Endothelial cell of umbilical vein (primary cell): Measurements from ENCODE around the gene DERL2. TPM values are rescaled to one million over a fixed set of nuclear protein-coding genes. Genes with fewer than 3 reads are reported as not detected.

ENCODE experiments used
- BruUV-seq: library from RNA; stranded (reverse); fragments of 400-500 nt; replicated peaks from 2 replicates; lab custom pipeline; 2021; lab: Mats Ljungman, UMichigan
- CTCF ChIA-PET: fragments of 300-600, 350-600 bp; sonication (Branson Sonifier 250); formaldehyde crosslinking; loops from one replicate; lab custom pipeline; 2021; ENCODE audit warnings: antibody characterized with exemption, inconsistent platforms; lab: Charles Lee
- POLR2A ChIA-PET: fragments of 300-600, 350-600 bp; sonication (Branson Sonifier 250); formaldehyde crosslinking; loops from one replicate; lab custom pipeline; 2021; ENCODE audit warnings: antibody characterized with exemption, inconsistent platforms; lab: Charles Lee
- DNase-seq: peaks from one replicate; pipeline ENCODE4 v3.0.0-alpha.2; 2011; ENCODE audit warnings: low read depth, low spot score
- FAIRE-seq: peaks from 2 replicates; lab custom pipeline; 2011; peaks lifted over from hg19 to GRCh38; lab: Jason Lieb, UNC
- H2AFZ ChIP-seq: 2 replicates; pipeline ENCODE4 v1.6.0; 2012; ENCODE audit warnings: low read depth, low read length, control low read depth, inconsistent platforms
- H3K27ac ChIP-seq: 2 replicates; pipeline ENCODE4 v1.5.1; 2011; ENCODE audit warnings: low read depth, mild to moderate bottlenecking, control low read depth, low read length, moderate library complexity; ENCODE audit not compliant: insufficient read depth
- H3K27me3 ChIP-seq, 2 experiments: 2 replicates each; pipeline versions ENCODE4 v1.6.0 to v1.6.1; 2011; ENCODE audit warnings: low read length in 2 of 2, mixed read lengths in 1 of 2; ENCODE audit not compliant: control insufficient read depth in 2 of 2, insufficient read depth in 2 of 2
- H3K36me3 ChIP-seq, 2 experiments: 2 replicates in 1 of 2; 3 replicates in 1 of 2; pipeline ENCODE4 v1.5.1; 2011; ENCODE audit warnings: low read length in 2 of 2, mild to moderate bottlenecking in 1 of 2, moderate library complexity in 1 of 2; ENCODE audit not compliant: control insufficient read depth in 2 of 2, insufficient read depth in 2 of 2; ENCODE audit errors: extremely low read depth in 1 of 2
- H3K4me1 ChIP-seq: 3 replicates; pipeline ENCODE4 v1.5.1; 2011; ENCODE audit warnings: mild to moderate bottlenecking, low read length; ENCODE audit not compliant: control insufficient read depth, insufficient read depth; ENCODE audit errors: extremely low read depth
- H3K4me2 ChIP-seq: 2 replicates; pipeline ENCODE4 v1.6.1; 2011; ENCODE audit warnings: low read length, control low read depth, mixed read lengths; ENCODE audit not compliant: insufficient read depth
- H3K4me3 ChIP-seq, 3 experiments: fragments of 200-600 bp in 1 of 3; sonication (generic), shearing (Covaris generic) in 1 of 3; replicated peaks in 1 of 3; 2 replicates each; pipeline ENCODE4 v1.5.1; 2011 to 2016; ENCODE audit warnings: control low read depth in 3 of 3, low read length in 3 of 3, mild to moderate bottlenecking in 2 of 3, inconsistent platforms in 1 of 3, low read depth in 1 of 3, moderate library complexity in 1 of 3; ENCODE audit not compliant: insufficient read depth in 1 of 3
- H3K79me2 ChIP-seq: 2 replicates; pipeline ENCODE4 v1.6.0; 2012; ENCODE audit warnings: low read length, inconsistent platforms; ENCODE audit not compliant: control insufficient read depth, insufficient read depth
- H3K9ac ChIP-seq: replicated peaks from 2 replicates; pipeline ENCODE3; 2011; ENCODE audit warnings: low read length, control low read depth; ENCODE audit not compliant: insufficient read depth; ENCODE audit errors: extremely low read depth
- H3K9me1 ChIP-seq: replicated peaks from 3 replicates; pipeline ENCODE4 v1.6.0; 2011; ENCODE audit warnings: mild to moderate bottlenecking, low read length; ENCODE audit not compliant: control insufficient read depth, insufficient read depth; ENCODE audit errors: extremely low read depth
- H3K9me3 ChIP-seq: replicated peaks from 2 replicates; pipeline ENCODE4 v1.5.1; 2012; ENCODE audit warnings: low read length, inconsistent platforms; ENCODE audit not compliant: control insufficient read depth, insufficient read depth
- H4K20me1 ChIP-seq: replicated peaks from 2 replicates; pipeline ENCODE3; 2011; ENCODE audit warnings: mild to moderate bottlenecking, low read length; ENCODE audit not compliant: control insufficient read depth, insufficient read depth; ENCODE audit errors: extremely low read depth
- CTCF ChIP-seq, 2 donors: IDR thresholded peaks; 1 replicate in 1 of 2; 2 replicates in 1 of 2; pipeline ENCODE4 v1.5.1; 2011; ENCODE audit warnings: low read length in 2 of 2, mild to moderate bottlenecking in 2 of 2, moderate library complexity in 2 of 2, control low read depth in 1 of 2, inconsistent platforms in 1 of 2, low read depth in 1 of 2; ENCODE audit not compliant: insufficient read depth in 1 of 2; ENCODE audit errors: extremely low read depth in 1 of 2
- EZH2 ChIP-seq: IDR thresholded peaks from 2 replicates; pipeline ENCODE4 v1.6.1; 2012; ENCODE audit warnings: borderline replicate concordance, low read depth, mild to moderate bottlenecking, moderate library complexity, low read length, inconsistent platforms; ENCODE audit not compliant: severe bottlenecking
- FOS ChIP-seq: IDR thresholded peaks from 2 replicates; pipeline ENCODE4 v1.6.1; 2011; ENCODE audit warnings: mild to moderate bottlenecking, low read length, moderate library complexity, borderline replicate concordance; ENCODE audit not compliant: insufficient read depth
- GATA2 ChIP-seq: IDR thresholded peaks from 2 replicates; pipeline ENCODE4 v1.7.0; 2011; ENCODE audit warnings: low read depth, mild to moderate bottlenecking, moderate library complexity, mixed read lengths, low read length; ENCODE audit not compliant: insufficient read length, insufficient read depth
- JUN ChIP-seq: IDR thresholded peaks from 2 replicates; pipeline ENCODE4 v1.6.1; 2011; ENCODE audit warnings: borderline replicate concordance, low read depth; ENCODE audit not compliant: insufficient read length, insufficient read depth
- MAX ChIP-seq: IDR thresholded peaks from 2 replicates; pipeline ENCODE4 v1.6.1; 2011; ENCODE audit not compliant: insufficient read depth, insufficient read length
- MYC ChIP-seq: IDR thresholded peaks from one replicate; pipeline ENCODE4 v1.6.1; 2011; ENCODE audit warnings: mild to moderate bottlenecking, low read depth, low read length
- POLR2A ChIP-seq: IDR thresholded peaks from 2 replicates; pipeline ENCODE4 v1.6.1; 2012; ENCODE audit warnings: low read depth, mild to moderate bottlenecking, control low read depth, low read length
- POLR2AphosphoS5 ChIP-seq: IDR thresholded peaks from 2 replicates; pipeline ENCODE4 v1.6.1; 2012; ENCODE audit warnings: low read depth, mild to moderate bottlenecking, control low read depth, low read length, moderate library complexity; ENCODE audit not compliant: insufficient read depth
- dilution Hi-C: fragments of 300-500 bp; cut with MboI; formaldehyde crosslinking; loops from one replicate; pipeline ENCODE4 v1.15.0; 2019; ENCODE audit warnings: low sequenced_read_pairs; ENCODE audit not compliant: extremely low pct_ligation_motif_present
- intact Hi-C: fragments of 100-400 bp; cut with micrococcal nuclease; formaldehyde crosslinking; loops from one replicate; pipeline ENCODE4 v1.10.0; 2022
- polyA plus RNA-seq, 4 experiments: library from polyadenylated mRNA; depleted of rRNA in 3 of 4; stranded (reverse) in 3 of 4; unstranded in 1 of 4; fragments of >200 nt; gene quantifications; 2 replicates each; pipeline versions ENCODE4 v1.2.1 to v1.2.3, GENCODE V29; 2011 to 2012; ENCODE audit warnings: missing spikeins in 1 of 4
- total RNA-seq: library from RNA; stranded (reverse); gene quantifications from 2 replicates; pipeline ENCODE4 v1.2.3, GENCODE V29; 2021

Gene DERL2
- total and polyA plus RNA-seq, 2 donors (not counting 3 experiments of a cell fraction or from before 2014, with no cell fraction given) = 84.5 to 117 TPM

- FAIRE-seq = no peak
- Histone ChIP-seq H3K79me2 (peaks cover 15% of the 10 kb centered on the region), H3K4me2 (no peak overlapping the region), H3K4me3 (no peak overlapping the region), H4K20me1 (no peaks in the 10 kb centered on the region), H3K27ac (no peak overlapping the region), H3K4me1 (no peaks in the 10 kb centered on the region), H3K9me1 (no peaks in the 10 kb centered on the region), H3K9me3 (no peaks in the 10 kb centered on the region), H3K9ac (no peak overlapping the region), H3K27me3 (no peaks in the 10 kb centered on the region), H2AFZ (no peak overlapping the region), H3K36me3 (peaks cover 3 to 10% of the 10 kb centered on the region in 2 experiments)
- dilution Hi-C loops (no loop called here), intact Hi-C loops (no loop called here)
- BruUV-seq = no TSS peak
- POLR2A ChIA-PET = no interaction called here
- TF ChIP-seq CTCF (IDR thresholded peaks at IDR 0.05; ENCODE audit: extremely low read depth in 1 of 2, insufficient read depth in 1 of 2, low read depth in 1 of 2, low read length in 2 of 2) = no peak
- TF ChIP-seq MAX = no peak
- TF ChIP-seq POLR2AphosphoS5 = no peak
- no peak for TF ChIP-seq FOS
- TF ChIP-seq MYC = no peak
- TF ChIP-seq POLR2A = no peak
- no peak for TF ChIP-seq JUN
- no peak for TF ChIP-seq EZH2
- no peak for TF ChIP-seq GATA2
- CTCF ChIA-PET = interaction anchor here (1.0 kb wide), 1 partner anchor 12 kb away, joined by 4 read pairs; no protein-coding TSS in a partner anchor
- DNase-seq = no peak
Observed at GRCh38 chr17:5492970-5493369, 7.0 kb upstream of the DERL2 start.
